ENCODE measurements around the gene CDH1.
"Not testable (repeated sequence)": the region's sequence is repeated elsewhere in the genome, so short reads cannot be mapped to it uniquely, and the experiment has no call there.

Gene CDH1

DNA sequence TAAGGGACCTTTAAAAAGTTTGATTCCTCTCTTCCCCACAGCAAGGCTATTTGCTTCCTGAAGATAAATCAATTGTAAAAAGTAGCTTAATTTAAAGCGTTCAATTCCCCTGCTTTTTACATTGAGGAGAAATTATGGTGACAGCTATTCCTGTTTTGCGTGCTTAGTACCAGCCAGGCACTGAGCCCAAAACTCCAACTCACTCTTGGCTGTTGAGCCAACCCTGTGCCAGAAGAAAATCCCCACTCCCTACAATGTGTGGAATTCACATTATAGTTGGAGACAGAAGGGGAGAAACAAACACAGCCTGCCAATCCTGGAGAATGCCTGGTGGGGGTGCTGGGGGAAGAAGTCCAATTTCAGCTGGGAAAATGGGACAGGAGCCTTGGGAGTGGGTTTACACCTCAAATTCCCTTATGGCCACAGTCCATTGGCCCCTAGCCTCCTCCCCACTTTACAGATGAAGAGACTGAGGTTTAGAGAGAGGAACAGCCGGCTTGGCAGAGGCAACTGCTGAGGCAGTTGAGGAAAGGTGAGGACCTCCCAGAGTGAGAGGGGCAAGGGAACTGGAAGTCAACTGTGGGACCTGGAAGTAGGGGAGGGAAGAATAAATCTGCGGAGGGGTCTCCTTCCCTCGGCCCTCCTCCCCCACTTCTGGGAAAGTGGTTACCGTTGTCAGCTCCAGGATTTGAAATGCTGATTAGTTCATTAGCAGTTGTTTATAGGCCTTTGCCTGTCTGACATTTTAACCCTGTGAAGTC lies 26.1 kb downstream of the CDH1 start:
- DNase-seq, result no peak

DNA sequence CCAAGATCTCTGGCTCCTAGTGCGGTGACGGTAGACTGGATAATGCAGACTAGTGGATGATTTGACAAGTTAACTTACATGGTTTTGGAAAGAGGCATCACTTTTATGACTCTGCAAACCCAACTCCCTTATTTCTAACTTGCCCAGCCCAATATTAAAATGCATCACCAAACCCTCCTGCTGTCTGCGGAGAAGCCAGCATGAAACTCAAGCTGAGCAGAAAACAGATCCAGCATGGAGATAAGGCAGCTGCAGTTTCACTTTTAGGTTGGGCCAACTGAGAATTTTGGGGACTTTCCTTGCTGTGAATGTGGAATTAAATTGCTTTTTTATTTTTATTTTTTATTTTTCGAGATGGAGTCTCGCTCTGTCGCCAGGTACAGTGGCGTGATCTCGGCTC lies 27.8 kb downstream of the CDH1 start:
- DNase-seq, result no peak

DNA sequence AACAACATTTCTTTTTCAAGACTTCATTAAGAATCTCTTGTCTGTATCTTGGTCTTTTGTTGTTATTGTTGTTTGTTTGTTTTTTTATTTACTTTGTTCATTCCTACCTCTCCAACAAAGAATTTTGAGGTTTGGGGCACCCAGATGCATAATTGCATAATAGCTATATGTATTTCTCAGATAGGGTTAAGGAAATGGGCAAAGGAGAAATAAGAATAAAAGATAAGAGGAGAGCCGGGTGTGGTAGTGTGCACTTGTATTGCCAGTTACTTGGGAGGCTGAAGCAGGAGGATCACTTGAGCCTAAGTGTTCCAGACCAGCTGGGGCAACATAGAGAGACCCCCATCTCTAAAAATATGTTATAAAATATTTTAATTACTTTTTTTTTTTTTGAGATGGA lies 30.5 kb downstream of the CDH1 start:
- DNase-seq, result no peak

DNA sequence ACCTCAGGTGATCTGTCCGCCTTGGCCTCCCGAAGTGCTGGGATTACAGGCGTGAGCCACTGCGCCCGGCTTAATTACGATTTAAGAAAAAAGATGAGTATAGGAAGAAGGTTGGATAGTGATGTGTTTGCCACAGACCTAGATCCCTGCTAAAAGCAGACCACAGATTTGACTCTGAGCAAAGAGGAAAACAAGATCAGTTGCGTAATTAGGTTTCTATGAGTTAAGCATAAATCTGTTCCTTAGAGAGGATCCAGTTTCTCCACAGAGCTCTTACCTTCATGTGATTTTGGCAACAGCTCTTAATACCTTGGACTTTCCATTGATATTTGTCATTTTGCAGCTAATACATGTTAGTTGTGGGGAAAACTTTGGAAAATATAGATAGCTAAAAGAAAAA lies 31.1 kb downstream of the CDH1 start:
- DNase-seq, result no peak

DNA sequence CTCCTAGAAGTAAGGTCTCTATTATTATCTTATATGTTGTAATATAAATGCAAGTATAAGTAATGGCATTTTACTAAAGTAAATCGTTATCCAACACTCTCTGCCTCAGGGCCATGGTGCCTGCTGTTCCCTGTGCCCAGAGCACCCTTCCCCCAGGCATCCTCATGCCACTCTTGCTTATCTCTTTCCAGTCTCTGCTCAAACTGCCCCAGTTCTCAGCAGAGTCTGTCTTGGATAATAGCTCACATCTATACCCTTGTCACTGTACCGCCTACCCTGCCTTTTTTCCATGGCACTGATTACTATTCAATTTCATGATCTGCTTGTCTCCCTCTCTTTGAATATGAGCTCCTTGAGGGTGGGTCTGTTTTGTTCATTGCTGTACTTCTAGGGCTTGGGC lies 31.7 kb downstream of the CDH1 start:
- no peak for DNase-seq

DNA sequence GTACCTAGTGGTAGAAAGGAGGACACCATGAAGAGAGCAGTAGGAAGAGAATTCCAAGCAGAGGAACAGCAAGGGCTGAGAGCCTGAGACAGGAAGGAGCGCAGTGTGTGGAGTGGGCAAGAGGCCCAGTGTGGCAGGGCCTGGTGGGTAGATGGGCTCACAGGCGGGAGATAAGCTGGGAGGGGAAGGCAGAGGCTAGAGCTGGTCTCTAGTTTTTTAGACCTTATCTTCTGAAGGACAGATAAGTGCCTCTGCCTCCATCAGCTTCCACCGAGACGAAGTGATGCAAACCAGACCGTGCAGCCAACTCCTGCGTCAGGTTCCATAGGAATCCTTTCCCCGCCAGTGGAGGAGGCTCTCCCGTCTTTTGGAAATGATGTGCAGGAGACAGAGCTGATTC lies 33.6 kb downstream of the CDH1 start:
- no peak for DNase-seq

DNA sequence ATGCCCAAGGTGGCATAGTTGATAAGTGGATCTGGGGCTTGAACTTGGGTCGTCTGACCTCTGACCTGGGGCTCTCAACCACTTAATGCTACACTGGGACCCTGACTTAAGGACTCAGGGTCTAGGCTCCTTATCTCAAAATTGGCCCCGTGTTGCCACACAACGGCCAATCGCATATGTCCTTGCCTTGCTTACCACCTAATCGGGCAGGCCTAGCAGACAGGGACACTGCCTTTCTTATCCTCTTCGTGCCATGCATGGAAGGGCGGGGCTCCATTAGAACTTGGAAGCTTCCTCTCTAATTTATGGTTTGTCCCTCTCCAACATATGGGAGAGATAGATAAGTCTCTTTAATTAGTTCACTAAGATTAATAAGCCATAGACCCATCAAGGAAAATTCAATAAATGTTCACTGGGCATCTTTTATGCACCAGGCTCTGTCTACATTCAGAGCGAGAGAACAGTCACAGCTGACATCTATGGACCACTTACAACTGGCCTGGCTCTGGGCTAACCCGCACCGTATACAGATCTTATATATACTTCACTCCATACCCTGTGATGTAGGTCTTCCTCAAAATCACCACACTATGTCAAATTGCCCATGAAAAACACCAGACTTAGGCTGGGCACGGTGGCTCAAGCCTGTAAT lies 35.1 kb downstream of the CDH1 start:
- no peak for DNase-seq

DNA sequence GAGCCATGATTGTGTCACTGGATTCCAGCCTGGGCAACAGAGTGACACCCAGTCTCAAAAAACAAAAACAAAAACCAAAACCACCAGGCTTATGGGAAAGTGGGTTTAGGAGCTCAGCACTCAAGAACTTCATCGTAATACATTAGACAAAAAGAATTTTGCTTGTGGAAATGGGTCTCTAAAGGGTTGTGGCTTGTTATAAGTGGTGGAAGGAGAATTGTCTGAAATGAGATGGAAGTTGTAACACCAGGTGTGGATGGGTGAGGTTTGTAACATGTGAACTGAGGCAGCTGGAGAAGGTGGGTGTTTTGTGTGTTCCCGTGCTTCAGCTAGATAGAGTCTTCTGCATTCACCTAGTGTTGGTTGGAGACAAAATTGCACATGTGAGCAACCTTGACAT lies 35.8 kb downstream of the CDH1 start:
- no peak for DNase-seq

DNA sequence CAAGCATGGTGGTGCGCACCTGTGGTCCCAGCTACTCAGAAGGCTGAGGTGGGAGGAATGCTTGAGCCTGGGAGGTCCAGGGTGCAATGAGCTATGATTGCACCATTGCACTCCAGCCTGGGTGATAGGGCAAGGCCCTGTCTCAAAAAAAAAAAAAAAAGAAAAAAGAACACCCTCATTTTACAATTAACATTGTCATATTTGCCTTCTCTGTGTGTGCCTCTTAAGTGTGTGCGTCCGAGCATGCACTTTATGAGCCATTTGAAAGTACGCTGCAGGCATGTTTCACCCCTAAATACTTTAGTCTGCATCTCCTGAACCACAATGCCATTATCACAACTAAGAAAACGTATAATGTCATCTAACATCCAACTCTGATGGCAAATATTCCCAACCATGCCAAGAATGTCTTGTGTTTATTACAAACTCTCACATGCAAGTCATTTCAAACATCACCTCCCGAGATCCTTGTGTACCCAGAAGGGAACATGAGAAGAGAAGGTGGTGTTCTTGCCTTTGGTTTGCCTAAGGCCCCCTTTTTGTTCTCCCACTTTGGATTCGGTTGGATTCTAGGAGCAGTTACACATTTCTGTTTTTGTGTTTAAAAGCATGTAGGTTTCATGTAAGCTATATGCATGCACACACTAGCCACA lies 38.0 kb downstream of the CDH1 start:
- DNase-seq, result no peak

DNA sequence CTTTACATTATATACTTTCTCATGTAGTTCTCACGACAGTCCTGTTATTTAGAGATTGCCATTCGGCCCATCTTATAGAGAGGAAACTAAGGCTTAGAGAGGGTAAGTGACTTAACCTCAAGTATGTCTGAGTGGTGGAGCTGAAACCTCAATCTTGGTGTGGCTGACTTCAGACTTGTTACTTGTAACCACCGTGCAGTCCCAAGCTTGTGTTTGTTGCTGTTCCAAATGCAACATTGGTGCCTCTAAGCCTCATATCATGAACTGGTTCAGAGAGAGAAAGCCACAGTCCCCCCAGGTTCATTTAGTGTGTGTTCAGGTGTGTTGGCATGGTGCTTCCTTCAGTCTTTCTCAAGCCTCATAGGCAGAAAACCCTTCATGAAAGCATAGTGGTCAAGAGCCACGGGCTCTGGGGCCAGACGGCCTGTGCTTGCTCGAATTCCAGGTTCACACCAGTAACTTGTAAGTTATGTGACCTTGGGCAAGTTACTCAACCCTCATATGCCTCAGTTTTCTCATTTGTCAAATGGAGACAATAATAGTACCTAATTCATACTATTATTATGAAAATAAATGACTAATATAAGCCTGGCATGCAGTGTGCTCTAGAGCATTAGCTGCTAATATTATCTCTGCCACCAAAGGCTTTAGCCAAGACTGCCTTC lies 39.9 kb downstream of the CDH1 start:
- no peak for DNase-seq

DNA sequence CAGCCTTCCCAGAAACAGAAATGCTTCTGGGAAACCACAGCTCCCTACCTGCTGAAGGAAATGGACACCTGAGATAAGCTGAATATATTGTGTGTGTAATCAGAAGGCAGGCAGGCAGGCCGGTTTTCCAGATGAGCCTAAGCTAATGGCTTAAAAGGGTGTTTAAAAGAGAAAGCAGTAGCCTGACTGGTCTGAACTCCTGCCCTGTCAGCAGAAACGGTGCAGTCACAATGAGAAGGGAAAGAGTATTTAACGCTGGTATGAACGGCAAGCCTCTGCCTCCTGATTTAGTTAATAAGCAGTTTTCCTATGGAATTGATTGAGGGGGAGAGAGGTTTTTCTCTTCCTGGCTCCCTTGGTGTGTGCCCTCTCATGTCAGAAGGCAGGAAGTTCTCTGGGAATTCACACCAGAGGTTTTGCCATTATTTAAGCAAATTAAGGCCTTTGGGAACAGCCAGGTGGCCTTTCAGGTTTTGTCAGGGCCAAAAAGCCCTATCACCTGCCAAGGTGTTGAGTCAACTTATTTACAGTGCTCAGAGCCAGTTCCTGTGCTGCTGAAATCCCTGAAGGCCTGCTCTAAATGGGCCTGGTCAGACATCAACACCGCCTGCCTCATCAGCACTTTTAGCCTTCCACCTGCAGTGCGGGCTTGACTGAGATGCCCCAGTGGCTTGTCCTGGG lies 41.6 kb downstream of the CDH1 start:
- peak; percentile 46 for DNase-seq

DNA sequence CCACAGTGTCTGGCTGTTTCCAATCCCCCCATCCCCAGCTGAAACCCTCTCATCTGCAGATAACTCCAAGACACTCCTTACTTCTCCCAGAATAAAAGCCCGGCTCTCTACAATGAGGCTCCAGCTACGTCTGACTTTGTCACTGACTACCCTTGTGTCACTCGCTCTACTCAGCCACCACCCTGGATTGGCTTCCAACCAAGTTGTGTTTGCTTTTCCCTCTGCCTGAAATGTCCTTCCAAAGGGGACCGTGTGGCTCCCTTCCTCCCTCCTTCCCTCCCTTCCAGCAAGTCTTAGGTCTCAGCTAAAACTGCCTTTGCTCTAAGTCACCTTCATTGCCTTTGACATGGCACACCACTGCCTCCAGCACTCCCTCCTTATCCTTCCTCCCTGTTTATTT lies 42.8 kb downstream of the CDH1 start:
- DNase-seq, result no peak

DNA sequence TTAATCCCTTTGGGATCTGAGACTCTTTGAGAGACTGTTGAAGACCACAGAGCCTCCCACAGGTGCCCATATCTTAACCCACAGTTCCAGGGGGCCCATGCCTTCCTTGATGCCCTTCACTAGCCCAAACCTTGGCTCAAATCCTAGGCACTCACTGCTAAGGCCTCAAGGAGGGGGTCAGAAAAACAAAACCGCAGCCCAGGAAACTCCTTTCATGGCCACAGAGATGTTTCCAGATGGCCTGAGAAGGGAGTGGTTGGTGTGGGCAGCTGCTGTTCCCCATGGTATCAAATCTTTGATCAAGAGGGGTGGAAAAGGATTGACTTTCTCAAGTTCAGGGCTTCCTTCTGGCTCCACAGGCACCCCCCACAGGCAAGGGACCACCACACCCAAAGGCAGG lies 44.7 kb downstream of the CDH1 start:
- no peak for DNase-seq

DNA sequence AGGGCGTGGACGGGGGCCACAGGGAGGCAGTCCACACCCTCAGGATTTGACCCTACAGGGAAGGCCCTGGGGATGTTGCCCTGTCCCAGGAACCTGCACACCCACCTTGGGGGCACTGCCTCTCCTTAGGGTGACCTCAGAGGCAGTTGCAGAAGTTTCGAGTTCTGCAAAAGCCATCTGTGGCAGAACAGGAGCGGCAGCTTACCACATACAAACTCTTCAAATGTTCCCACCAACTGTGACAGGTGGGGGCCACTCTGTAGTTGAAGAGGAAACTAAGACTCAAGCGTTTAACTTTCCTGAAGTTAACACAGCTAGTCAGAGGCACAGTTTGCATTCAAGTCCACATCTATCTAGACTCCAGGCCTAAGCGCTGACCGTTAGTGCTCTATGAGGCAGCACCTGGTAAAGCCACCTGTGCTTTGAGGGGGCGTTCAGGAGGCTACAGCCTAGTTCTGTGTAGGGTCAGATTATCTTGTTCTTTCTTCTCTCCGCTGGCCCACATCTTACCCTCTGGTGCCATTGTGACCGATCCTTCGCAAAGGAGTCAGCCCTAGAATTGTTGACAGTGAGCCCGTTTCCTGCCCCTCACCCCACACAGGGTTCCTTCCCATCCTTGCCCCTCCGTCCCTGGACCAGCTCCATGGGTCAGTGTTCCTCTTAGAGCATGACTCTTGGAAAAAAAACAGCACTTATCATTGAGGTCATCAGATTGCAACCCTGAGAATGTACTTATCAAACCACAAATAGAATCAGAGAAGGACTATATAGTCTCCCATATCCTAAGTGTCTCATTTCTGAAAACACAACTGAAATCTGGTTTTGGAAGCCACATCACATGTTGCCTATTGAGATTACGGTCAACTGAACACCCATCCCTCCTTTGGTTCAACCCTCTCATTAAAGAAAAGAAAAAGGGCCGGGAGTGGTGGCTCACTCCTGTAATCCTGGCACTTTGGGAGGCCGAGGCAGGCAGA lies 45.4 kb downstream of the CDH1 start:
- no peak for DNase-seq

DNA sequence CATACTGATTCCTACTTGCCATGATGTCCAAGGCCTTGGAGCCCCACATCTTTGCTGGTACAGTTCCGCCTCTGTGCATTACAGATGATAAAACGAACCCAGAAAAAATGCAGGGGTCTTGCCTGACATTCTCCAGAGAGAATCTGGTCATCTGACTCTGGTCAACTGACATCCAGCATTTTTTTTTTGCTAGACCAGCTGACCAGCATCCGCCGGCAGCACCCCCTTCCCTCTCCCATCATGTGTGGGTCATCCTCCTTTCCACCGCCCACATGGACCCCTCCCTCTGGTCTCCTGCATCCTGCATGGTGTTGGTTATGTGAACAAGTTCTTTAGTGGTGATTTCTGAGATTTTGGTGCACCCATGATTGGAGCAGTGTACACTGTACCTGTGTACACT lies 47.1 kb downstream of the CDH1 start:
- no peak for DNase-seq

DNA sequence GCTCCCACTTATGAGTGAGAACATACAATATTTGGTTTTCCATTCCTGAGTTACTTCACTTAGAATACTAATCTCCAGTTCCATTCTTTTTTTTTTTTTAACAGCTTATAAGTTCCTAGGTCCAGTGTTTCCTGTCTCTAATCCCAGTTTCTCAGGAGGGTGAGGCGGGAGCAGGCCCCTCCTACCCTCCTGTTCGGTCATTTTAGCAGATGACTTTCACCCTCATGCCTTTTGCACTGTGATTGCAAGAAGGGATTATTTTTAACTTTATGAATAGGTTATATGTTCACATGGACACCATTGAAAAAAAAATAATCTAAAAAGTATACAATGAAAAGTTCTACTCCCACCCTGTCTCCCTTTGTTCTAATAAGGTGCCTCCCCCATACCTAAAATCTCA lies 47.6 kb downstream of the CDH1 start:
- DNase-seq, result no peak

DNA sequence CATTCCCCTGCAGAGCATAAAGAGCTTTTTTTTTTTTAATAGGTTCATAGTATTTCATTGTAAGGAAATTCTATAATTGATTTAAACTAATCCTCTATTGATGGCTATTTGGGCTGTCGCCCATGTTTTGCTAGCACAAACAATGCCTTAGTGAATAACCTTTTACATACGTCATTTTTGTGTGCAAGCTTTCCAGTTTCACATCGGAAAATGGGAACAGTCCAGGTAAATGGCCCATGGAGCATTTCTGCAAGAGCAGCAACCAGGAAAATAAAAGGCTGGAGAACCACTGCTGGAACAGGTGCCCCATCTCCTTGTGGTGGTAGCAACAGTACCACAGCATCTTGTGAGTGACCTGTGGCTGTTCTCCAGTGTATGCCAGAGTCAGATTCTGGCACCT lies 48.6 kb downstream of the CDH1 start:
- DNase-seq, result no peak

DNA sequence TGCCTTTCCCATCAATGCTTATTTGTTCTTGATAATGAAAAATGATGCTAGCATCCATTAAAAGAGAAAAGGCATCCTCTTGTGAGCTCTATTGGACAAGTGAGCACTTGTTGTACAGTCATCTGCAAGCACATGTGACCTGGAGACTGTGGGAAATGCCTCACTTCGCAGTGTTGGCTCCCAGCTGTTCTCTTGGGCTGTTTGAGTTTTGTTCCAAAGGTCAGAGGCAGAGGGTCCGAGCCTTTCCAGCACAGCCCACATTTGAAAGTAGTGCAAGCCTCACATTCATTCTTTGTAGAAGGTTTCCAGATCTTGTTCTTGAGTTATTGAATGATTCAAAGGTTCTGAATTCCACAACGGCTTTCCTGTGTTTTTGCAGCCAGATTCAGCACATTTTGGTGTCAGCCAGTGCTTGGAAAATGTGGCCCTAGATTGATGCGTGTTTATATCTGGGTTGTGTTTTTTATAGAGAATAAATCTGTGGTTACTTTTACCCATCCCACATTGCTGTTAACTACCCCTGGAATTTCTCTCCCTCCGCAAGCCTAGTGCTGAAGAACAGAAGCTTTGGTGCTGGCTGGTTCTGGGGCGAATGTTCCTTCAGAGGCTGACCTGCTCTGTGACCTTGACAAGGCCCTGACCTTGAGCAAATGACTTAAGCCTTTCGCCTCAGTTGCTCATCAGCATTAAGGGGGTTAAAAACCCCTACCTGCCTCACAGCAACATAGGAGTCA lies 49.8 kb downstream of the CDH1 start:
- DNase-seq, result peak; percentile 85

DNA sequence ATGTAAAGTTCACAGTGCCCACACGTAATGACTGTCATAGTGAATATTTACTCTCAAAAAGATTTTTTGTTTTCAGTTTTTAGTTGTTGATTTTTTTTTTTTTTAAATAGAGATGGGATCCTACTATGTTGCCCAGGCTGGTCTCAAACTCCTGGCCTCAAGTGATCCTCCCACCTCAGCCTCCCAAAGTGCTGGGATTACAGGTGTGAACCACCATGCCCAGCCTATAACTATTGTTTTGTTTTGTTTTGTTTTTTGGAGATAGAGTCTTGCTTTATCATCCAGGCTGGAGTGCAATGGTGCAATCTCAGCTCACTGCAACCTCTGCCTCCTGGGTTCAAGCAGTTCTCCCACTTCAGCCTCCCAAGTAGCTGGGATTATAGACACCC lies 50.3 kb downstream of the CDH1 start:
- DNase-seq, result not testable (repeated sequence)

DNA sequence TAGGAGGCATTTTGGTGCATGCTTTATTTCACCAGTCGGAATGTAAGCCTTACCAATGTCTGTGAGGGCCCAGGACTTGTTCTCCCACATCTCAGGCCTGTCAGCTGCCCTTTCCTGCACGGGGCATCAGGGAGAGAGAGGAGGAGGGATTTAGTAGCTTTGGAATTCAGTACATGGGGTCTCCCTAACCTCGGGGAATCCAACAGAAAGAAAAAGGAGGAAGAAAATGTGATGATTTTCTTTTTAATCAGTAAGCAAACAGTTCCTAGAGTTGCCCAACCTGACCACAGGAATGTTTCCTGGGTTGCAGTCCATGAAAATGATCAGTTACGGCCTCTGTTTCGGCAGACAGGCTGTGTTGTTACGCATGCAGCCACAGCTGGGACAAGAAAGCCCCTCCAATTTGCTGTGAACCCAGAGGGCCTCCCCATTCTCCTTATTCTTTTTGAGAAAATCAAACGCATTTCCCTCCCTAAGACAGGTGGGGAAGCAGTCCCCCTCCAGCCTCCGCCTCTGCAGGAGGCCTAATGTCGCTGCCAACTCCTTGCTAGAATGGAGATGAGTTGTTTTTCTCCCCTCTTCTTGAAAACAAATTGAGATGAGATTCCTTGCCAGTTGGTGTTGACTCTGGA lies 53.2 kb downstream of the CDH1 start:
- DNase-seq, result no peak

DNA sequence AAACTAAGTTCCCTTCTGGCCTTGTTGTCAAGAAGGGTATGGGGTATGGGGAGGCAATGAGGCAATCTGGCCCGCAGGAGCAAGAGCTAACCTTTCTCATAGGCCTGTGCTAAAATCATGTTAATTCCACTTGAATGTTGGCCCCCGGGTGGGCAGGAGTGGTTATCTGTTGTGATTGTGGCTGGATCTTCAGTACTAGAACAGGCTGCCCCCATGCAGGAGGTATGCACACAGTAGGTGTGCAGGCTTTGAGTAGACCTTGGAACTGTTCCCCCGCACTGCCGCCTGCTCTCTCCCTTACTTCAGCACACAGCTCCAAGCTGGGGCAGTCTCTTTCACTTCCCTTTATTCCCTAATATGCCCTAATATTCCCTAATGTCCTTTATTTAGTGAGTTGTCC lies 53.9 kb downstream of the CDH1 start:
- no peak for DNase-seq

All from NCI-H1436 treated with DMSO at 0.1 percent for 48 hours (cell line).